Stimulated activated CD4-positive, alpha-beta T cell treated with anti-CD3 and anti-CD28 coated beads, Interleukin-4, amount 100 ng/mL, for 24 hours (primary cell): Measurements from ENCODE around the gene POPDC2.

Source experiments
- DNase-seq: peaks from one replicate; pipeline ENCODE4 v3.0.0-alpha.2; 2020

POPDC2 gene

DNA sequence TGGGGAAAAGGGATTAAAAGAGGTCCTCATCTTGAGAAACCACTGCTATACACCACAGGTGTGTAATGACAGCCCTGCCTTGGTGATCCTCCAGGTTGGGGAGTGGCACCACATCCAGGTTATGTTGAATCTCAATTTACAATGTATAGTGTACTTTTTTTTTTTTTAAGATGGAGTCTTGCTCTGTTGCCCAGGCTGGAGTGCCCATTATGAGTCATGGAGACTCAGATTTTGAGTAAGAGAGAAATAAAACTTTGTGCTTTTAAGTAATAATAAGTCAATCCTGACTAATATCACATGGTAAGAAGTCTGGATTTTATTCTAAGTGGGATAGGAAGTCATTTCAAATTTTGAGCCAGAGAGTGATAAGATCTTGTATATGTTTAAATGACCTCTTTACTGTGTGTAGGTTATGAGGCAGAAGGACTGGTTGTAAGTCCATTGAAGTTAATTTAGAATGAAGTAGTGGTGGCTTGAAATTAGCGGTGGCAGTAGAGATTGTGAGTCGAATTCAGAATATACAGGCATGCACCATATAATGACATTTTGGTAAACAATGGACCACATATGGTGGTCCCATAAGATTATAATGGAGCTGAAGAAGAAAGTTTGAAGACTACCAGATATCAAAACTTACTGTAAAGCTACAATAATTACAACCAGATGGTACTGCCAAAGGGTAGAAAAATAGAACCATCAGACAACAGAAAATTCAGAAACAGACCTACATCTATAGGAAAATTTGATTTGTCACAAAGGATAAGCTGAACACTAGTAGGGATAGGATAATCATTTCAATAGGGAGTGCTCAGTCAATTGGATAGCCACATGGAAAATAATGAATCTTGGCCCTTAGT, 20.7 kb downstream of the POPDC2 start:
- peak; percentile 19 for DNase-seq

GRCh38 chr3:119637679-119638477, 22.5 kb downstream of the POPDC2 start:
- DNase-seq = no peak

DNA sequence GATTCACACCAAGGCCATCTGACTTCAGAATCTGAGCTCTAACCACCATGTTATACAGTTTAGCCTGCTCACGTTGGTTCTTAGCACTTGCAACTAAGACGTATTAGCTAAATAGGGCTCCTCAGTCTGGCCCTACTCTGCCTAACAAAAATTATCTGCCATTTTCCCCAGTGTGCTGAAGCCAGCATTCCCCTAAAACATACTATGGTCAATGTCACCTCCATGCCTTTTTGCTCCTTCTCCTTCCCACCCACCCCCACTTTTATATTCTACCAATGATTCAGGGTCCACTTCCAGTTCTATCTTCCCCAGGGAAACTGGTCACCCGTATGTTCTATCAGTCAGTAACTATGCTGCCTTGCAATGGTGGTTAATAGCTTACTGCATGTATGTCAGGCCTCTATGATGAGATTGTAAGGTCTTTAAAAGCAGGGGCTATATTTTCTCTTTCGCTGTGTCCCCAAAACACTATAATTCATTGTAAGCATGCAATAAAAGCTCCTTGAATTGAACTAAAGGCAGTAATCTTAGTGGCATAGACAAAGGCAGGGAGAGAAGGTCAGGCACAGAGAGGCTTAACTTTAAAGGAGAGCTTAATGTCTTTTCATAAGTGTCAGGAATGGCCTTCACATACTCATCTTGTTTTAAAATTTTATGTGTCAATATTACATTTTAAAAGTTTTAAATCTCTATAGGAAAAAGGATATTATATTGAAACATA, 23.3 kb downstream of the POPDC2 start:
- no peak for DNase-seq

- DNase-seq = no peak
These were observed 24.1 kb downstream of the POPDC2 start for GRCh38 chr3:119636249-119636648.

GRCh38 chr3:119635719-119636118, 24.7 kb downstream of the POPDC2 start:
- DNase-seq = no peak

DNA sequence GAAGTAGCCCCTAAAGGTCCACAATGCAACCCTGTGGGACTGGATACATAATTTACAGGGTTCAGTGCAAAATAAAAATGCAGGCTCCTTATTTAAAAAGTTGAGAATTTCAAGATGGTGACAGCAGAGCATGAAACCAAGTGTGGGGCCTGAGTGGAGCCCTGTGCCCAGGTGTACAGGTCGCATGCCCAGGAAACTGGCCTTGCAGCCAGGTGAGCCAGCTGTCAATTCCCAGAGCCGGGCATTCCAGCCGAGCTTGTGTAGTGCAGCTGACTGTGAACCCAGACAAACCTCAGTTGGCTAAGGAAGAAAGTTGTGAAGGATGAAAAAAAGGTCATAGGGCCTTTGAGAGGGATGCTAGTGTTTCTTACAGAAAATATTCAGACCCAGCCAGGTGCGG, 27.6 kb downstream of the POPDC2 start:
- DNase-seq = no peak

DNA sequence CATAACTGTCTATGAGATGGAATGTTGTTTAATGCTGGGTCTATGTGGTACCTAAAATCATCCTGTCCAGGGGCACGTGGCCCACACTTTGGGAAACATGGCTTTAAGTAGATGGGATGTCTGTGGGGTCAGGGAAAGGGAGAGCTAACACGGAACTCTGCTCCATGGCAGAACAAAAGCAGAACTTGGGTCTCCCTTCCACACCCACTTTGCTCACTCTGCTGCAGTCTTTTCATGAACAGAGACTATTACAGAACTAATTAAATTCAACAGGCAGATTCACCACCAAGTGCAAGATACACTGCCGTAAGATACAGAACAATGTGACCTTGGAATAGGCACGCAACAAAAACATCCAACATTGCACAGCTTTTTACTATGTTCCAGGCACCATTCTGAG, 28.2 kb downstream of the POPDC2 start:
- no peak for DNase-seq

DNA sequence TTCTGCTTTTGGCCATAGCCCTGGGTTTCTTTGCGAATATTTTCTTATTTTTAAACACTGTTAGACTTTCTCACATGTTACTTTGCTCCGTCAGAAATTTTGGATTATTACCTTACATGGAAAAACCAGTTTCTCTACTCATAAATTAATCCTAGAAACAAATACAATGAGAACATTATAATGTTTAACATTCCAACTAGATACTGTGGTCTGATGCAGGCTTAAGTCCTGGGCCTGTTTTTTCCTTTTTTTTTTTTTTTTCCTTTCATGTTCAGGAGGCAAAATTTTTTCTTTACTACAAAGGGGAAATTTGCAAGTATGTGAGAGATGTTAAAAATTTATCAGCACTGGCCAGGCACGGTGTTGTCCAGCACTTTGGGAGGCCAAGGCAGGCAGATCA, 28.9 kb downstream of the POPDC2 start:
- DNase-seq = no peak

- no peak for DNase-seq
These were observed 29.5 kb downstream of the POPDC2 start for GRCh38 chr3:119630880-119631329.

- DNase-seq = no peak
These were observed 30.1 kb downstream of the POPDC2 start for GRCh38 chr3:119630128-119630879.

DNA sequence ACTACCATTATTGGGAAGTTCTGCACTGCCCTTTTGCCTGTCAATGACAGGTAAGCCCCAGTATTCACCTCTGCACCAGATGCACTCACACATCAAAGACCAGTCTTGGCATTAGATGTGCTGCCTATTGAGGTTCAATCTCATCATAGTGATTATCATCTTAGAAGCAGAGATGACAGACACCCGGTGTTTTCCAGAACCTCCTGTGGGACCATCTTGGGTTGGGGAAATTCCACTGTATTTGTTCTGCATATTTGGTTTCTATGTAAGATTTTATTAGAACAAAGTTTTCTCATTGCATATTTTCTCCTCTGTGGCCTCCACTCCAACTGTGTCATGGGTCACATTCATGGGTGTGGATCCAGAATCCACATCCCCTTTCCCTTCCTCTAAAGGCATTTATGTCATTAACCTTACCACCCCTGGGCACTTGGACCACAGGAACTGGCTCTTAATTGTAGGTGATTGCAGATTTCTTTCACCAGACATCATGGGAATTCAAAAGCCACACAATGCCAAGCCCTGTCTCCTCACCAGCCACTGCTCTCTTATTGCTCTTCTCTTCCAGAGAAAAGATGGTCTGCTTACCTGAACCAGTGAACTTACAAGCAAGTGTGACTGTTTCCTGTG, 31.5 kb downstream of the POPDC2 start:
- DNase-seq = no peak

DNA sequence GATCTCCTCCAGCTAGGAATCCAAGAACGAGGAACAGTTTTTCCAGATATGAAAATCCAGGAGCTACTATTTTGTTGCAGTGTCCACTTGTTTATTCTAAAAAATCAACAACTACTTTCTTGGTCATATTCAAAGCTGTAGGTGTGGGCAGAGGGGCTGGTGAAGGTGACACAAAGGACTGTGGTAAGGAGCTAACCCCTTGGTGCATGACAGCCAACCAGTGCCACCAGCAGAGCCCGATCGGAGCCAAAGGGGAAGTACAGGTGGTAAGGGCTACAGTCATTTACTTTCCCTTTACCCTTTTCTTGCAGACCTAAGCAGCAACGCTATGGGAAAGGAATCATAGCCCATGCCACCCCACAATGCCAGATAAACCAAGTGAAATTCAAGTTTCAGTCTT, 32.0 kb downstream of the POPDC2 start:
- DNase-seq = peak; percentile 40

DNA sequence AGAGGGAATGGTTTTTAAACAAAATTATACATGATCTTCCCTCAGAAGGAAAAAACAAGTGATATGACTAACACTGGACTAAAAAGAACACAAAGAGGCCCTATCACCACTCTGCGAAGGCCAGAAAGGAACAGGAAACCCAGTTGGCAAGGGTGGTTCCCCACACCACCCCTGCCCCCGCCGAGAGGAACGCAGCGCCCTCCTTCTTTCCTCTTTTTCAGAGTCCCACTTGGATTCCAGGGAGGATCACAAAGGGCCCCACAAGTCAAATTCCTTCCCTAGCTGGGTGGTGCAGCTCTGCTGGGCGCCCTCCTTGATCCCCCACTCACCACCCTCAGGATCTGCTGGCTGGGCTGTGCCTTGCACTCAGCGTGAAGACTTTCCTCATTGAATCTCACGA, 32.9 kb downstream of the POPDC2 start:
- peak; percentile 20 for DNase-seq

DNA sequence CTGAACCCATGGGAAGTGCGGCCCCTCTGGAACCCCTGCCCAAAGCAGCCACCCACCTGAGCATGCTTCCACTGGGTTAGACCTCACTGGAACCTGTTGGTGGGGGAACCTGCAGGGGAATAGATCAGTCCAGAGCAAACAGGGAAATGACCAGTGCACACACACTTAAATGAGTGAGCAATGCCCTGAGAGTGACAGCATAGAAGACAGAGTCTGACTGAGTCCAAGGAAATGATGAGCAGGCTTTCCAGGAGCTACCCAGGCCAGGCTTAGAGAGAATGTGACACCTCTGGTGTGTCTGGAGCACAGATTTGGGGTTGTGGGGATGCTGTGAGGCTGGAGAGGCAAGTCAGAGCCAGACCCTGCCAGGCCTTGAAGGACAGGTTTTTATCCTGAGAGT, 34.2 kb downstream of the POPDC2 start:
- no peak for DNase-seq

- DNase-seq = no peak
These were observed 34.8 kb downstream of the POPDC2 start for GRCh38 chr3:119625451-119626153.

DNA sequence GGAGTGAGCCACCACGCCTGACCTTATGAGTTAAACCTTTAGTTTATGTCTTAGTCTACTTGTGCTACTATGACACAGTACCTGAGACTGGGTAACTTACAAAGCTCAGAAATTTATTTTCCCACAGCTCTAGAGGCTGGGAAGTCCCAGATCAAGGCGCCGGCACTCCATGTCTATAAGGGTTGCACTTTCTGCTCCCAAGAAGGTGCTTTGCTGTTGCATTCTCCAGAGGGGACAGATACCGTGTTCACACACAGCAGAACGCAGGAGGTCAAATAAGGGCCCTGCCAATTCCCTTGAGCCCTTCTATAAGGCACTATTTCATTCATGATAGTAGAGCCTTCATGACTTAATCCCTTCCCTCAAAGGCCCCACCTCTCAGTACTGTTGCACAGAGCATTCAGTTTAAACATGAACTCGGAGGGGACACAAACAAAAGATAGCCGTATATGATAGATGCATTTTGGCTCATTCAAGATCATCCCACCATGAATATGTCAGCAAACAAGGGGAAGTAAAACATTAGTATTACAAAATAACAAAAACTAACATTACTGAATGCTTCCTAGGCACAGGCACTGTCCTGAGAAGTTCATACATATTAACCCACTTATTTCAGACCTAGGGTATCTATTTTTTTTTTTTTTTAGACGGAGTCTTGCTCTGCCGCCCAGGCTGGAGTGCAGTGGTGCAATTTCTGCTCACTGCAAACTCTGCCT, 36.2 kb downstream of the POPDC2 start:
- DNase-seq = no peak

GRCh38 chr3:119620899-119621298, 39.5 kb downstream of the POPDC2 start:
- DNase-seq = no peak

DNA sequence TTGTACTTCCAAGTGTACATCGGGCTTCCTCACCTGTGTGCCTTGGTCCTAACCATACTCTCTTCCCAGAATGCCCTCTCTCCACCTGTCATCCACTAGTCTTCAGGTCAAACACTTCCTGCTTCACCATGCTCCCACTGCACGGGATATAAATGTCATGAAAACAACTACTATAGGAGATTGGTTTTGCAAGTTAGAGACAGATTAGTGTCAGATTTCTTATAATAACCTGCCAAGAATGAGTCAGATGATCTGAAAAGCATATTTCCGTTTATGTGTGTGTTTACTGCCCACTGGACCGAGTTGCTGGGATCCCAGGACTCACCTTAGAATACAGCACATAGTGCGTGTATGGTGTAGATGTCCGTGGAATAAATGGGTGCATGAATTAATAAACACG, 41.3 kb downstream of the POPDC2 start:
- DNase-seq = no peak

GRCh38 chr3:119616056-119616455, 44.3 kb downstream of the POPDC2 start:
- no peak for DNase-seq

GRCh38 chr3:119613872-119614271, 46.5 kb downstream of the POPDC2 start:
- DNase-seq = no peak

GRCh38 chr3:119613201-119613600, 47.2 kb downstream of the POPDC2 start:
- no peak for DNase-seq
